NCI-H187 treated with DMSO at 0.1 percent for 48 hours (cell line): ENCODE measurements around the gene ZBTB7C.

ENCODE experiments used
- DNase-seq: peaks from one replicate; lab custom pipeline; 2025; lab: John Stamatoyannopoulos, UW

The ZBTB7C gene

DNA sequence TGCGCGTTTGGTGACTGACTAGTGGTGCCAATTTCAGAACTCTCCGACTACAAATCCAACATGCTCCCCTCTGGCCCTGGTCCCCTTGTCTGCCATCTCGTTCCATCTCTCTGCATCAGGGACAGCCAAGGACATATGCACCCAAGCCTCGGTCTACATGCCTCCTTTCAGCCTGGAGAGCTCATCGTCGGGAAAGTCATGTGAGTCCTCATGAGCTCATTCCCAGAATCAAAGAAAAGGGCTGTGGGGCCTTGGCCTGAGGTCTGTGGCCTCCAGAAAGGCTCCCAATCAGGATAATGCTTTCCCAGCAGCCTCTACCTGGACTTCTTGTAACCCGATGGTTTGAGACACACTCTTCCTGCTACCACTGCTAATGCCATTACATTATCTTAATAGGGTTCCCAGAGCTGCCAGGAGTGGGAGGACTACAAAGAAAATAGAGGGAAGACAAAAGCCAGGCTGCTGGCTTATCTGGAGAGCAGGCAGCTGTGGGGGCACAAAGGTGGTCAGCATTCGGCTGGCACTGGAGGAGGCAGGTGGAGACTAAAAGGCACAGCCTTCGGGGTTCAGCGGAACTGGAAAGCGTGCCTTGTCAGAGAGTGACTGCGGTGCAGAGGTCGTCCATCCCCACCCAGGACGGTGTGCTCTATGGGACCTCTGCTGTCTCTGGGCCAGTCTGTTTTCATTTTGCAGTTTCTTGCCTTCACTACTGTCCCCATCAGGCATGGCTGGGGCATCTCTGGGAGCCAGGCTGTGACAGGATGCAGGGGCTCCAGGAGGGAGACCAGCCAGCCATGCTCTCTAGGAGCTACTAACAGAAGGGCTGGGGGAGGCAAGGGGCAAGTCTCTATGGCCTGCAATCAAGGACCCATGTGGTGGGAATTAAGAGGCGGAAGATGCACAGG is 374.3 kb downstream of the ZBTB7C start:
- no peak for DNase-seq

DNA sequence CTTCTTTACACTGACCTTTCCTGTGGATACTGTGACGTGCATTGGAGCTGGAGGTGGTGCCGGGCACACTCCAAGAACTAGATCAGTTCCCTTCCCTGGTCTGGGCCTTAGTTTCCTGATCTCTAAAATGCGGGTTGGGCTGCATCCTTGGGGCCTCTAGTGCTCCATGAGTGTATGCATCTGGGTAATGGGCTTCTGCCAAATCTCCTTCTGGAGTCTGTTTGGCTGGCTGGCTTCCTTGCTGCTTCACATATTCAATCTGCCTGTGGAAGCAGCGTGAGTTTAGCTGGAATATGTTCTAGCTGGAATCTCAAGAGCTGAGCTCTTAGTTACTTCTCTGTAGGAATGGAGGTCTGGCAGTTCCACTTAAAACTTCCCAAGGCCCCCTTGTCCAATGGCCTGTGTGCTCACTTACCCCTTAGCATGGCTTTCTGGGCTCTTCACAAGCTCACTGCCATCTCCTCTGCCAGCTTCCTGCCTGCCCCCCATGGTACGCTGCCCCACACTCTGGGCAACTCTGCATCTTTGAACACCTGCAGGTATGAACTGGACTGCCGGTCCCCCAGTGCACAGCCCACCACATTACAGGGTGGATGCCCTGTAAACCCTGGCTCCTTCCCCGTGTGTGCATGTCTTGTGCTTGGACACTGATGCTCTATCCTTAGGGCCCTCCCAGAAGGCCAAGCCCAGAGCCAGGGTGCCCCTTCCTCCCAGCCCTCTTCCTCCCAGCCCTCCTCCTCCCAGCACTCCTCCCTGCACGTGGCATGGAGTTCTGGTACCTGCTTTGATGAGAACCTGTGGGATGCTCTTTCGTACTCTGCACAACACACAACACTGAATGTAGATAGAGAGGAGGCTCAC is 375.2 kb downstream of the ZBTB7C start:
- no peak for DNase-seq

DNA sequence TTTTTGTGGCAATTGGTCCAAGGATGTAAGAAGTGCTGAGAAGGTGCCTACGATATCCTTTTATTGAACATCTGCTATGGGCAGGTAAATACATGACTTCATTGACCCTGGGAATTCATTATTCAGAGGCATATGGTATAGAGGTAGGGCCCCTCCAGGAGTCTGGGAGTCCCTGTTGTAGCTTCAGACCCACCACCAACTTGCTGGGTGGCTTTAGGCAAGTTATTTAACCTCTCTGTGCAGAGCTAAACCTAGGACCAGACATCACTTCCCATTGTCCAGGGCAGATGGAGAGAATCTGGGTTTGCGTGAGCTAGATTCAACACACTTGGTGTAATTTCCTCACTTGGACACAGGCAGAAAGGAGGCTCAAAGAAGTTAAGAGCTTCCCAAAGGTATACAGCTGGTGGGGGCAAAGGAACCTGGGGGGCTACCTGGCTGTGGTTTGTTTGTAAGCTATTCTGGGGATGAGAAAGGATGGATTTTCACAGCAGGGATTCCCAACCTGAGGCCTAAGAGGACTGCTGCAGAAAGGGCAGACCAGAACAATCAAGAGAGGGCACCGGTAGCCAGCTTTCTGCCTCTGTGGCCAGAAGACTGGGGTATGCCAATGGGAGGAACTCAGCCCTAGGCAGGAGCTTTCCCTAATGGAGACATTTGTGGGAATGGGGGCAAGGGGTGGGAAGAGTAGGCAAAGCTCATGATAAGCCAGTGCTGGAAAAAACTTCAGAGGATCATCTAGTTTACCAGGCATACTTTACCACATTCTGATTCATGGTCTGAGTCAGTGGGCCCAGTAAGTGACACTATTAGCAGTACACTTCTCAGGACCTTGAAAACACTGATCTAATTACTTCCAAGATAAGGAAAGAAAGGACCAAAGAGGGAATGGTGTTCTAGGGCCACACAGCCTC is 376.1 kb downstream of the ZBTB7C start:
- no peak for DNase-seq

DNA sequence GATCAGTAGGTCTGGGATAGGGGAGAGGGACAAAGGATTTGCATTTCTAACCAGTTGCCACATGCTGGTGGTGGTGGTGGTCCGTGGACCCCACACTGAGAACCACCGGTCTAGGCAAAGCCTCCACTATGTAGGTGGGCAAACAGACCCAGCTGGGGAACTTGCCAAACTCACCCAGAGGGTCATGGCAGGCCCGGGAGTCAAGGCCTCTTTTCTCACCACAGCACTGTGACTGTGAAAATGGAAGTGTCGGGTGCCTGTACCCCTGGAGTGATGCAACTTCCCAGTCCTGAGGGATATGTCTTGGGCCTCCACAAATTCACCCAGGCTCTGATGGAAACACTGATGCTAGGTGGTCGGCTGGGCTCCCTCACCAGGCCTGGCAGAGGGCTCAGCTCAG is 377.5 kb downstream of the ZBTB7C start:
- DNase-seq, result no peak

DNA sequence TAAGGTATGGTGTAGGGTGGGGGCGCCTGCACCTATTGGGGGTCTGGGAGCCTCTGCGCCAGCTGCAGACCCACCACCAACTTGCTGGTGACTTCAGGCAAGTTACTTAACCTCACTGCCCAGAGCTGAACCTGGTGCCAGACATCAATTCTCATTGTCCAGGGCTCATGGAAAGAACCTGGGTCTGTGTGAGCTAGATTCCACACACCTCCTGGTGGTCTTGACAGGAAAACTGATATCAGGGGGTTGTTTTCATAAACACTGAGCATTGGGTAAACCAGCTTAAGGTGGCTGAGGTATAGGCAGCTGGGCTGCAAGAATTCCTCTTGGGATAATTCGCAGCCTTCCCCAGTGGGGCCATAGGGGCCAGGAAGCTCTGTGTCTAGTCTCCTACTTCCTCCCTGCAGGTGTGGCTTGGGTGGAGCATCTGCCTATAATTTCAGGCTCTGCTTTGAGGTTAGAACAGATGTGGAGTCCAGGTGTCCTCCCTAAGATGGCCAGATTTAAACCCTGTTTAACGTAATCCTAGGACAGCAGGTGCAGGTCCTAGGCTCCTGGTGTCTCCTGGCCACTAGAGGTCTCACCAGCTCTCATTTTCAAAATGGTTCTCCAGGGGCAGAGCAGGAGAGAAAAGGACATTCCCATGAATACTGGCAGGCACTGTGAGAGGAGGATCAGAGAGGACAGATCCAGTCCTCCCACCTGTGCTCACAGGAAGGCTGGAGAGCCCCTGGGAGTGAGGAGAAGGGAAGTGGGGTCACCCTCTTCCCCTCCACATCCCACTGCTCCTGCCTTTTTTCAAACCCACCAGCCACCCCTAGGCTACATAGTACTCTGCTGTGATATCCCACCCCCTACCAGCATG is 378.3 kb downstream of the ZBTB7C start:
- DNase-seq, result peak; percentile 38

DNA sequence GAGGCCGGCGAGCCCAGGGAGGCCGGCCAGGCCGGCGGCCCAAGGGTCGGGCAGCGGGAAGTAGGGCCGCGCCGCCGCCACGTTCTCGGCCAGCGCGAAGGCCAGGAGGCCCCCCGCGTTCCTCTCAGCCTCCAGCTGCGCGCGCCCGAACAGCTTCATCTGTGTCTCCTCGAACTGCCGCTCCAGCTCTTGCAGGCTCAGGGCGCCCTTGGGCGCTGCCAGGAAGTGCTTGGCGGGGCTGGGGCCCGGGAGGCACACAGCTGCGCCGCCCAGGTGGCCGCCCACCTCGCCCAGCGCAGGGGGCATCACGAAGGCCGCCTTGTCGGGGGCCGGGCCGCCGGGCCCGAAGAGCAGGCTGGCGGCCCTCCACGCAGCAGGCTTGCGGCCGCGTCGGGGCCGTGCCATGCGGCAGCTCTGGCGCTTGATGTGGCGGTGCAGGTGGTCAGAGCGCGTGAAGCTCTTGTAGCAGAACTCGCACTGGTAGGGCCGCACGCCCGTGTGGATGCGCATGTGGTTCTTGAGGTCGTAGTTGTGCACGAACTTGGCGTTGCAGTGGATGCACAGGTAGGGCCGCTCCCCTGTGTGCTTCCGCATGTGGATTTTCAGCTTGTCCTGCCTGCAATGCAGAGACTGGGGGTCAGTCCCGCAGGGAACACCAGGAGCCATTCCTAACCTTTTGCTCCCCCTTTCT is 379.7 kb downstream of the ZBTB7C start:
- DNase-seq, result no peak

DNA sequence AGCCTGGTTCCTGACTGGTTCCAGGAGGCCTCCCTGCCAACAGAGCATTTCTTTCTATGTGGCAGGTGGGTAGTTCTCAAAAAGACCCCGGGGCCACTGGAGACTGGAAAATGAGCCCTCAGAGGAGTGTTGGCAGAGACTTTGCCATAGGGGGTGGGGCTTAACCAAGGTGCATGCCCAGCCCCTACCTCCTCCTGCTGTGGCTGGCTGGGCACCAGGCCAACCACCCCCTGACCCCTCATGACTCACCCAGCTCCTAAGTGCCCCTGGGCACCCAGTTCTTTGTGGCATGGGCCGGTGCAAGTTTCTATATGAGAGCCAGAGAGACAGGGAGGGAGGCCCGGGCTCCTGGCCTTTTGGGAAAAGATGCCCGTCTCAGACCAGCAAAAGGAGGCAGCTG is 380.5 kb downstream of the ZBTB7C start:
- DNase-seq, result no peak

DNA sequence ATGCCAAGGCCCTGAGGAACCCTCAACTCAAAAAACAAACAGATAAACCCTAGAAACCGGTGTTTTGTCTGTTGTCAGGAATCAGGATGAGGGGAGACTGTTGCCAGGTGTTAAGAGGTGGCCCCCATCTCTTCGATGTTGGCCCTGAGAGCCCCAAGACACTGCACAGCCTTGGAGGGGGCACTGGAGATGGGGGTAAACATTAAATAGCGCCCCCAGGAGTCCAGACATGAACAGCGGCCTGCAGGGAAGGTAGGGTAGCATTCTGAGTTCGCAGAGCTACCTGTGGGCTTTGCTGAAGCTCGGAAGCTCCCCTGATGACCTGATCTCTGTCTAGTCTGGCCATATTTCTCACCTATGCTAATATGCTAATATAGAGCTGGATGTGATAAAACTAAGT is 381.1 kb downstream of the ZBTB7C start:
- DNase-seq, result no peak

DNA sequence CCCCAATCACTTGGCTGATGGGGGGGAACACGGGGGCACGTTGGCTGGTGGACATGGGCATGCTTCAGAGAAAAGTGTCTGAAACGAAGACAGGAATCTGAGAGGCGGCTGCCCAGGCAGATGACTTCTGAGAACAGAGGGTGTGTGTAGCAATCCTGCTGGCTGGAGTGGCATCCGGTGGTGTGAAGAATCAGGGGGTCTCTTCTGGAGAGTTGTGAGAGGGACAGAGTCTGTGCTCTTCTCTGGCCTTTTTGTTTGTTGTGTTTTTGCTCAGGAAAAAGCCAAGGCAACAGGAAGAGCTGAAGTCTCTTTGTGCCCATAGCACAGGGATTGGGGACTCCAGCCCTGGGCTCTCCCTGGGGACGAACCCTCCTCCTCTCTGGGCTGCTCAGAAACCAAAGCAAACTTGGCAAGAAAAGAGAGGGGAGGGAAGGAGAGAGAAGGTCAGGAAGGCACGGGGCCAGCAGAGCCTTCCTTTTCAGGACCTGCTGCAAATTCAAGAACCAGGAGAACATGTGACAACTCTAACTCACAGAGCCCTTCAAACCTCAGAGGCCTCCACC is 381.7 kb downstream of the ZBTB7C start:
- no peak for DNase-seq

DNA sequence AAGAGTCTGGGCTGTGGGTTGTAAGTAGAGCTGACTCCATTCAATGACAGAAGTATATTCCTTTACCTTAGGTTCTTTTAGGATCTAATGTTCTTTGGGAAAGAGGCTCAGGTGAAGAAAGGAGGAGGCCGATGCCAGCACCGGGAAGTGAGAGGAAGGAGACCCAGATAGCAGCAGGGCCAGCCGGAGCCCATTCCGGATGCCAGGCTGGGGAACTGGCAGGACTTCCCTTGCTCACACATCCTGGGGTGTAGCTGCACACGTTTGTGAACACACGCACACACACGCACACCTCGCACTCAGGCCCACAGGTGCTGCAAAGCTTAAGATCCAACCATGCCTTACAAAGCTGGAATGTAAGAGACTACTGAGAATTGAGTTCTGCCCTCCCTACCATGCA is 383.0 kb downstream of the ZBTB7C start:
- DNase-seq, result no peak

DNA sequence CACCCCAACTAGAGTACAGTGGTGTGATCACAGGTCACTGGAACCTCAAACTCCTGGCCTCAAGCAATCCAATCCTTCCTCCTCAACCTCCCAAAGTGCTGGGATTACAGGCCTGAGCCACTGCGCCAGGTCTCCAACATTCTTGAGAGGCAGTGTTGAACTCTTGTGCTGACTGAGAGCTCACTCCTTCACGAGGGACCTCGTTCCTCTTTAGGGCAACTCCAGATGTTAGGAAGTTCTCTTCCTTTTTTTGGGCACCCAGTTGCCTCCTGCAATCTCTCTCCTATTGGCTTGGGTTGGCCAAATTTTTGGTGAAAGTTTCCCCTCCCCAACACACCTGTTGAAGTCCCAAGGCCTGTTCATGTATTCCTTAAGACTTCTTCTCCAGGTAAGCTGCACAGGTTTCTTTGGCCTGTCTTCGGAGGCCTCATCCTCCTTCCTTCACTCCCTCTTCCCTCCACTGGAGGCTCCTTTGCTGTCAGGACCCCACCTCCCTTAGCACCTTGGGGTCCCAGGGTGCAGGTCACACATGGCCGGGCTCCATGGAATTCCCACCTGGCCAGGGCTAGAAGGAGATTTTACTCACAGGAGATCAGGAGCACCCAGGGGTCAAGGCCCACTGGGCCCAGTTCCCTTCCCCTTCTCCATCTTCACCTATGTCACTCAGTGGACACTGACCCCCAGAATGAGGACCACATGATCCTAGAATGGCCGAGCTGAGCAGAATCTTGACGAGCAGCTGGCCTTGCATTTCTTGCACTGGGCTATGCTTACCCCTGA is 384.1 kb downstream of the ZBTB7C start:
- no peak for DNase-seq

DNA sequence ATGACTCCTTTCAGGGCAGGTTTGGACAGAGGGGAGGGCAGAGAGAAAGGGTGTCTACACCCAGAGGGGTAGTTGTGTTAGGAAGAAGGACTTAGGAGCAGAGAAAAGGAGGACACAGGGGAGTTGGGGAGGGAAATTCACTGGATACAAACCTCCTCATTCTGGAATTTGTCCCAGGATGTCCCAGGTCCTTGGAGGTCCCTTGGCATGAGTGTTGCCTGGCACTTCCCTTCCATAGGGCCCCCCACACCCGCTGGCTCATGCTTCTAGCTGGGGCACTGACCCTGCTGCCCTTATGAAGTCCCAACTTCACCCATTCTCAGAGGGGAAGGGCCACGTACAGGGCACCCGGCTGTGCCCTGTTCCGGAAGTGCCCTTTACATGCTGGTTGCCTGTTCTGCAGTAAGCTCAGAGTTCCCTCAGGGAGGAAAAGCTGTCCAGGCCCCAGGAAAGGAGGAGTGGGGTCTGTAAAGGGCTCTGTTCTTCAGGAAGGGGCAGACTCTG is 385.1 kb downstream of the ZBTB7C start:
- DNase-seq, result no peak

DNA sequence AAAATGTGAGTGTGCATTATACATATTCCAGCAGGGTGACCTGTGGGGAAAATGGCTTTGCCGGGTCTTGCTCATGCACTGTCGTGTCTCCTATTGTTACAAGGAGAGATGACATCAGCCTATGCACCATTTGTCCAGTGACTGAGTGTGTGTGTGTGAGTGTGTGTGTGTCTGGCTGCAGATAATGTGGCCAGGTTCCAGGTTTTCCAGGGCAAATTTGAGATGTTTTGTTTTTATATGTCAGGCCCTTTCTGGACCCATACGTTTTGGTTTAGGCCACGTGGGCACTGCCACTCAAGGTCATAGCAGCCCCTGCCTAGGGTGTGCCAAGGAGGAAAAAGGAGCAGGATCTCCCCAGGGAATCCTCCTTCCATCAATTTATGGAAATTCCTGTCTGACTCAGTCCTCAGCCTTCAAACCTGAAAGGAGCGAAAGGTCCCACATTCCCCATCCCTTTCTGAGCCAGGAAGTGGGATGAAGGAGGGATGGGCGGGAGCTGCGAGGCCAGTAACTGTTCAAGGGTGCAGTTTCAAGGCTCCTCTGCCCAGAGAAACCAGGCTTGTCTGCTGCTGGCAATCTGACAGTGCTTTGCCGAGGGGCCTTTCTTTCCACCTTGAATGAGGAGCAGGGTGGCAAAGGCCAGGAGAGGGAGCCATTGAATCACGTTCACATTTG is 385.7 kb downstream of the ZBTB7C start:
- DNase-seq, result peak; percentile 26

DNA sequence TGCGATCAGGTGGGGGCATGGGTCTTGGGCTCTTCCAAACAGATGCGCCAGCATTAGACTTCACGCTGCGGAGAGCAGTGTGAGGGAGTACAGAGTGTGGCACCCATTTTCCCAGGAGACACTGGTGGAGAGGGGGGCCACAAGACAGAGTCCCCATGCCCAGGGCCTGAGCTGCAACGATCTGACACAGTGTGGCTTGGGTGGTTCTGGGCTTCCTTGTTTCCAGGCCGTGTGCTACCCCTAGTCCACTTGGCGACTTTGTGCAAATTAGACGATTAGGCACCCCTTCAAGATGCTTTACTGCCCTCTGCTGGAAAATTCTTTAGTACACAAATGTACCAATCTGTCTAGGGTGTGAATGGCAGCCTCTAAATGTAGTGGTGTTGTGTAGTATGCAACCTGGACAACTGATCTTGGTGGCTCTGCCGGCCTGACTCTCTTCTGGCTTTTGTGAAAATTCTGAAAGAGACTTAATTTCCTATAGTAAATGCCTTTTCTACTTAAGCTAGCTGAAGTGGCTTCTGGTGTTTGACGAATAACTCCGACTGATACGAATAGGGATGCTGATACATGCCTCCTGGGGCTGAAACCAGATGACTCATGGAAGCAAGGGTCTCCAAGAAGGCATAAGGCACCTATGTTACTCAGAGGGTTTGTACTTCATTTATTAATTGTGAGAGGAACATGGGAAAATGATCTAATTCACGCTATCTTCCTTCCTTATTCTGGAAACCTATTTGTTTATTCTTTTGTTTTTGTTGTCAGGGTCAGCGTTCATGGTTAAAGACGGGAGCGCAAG is 386.5 kb downstream of the ZBTB7C start:
- DNase-seq, result peak; percentile 50

DNA sequence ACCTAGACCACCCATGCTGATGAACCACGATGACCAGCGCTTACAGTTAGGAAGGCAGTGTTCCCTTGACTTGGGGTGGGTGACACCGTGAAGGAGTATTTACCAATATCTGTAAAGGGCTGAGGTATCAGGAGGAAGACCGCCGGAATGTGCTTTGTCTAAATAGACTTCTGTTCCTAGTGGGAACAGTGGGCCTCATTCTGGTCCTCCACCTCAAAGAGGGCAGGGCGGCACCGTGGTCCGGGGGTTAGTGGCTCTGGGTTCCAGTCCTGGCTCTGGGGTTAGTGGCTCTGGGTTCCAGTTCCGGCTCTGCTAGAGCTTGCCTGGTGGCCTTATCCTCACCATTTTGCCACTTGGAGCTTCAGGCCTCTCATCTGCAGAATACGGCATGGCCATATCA is 387.2 kb downstream of the ZBTB7C start:
- no peak for DNase-seq

DNA sequence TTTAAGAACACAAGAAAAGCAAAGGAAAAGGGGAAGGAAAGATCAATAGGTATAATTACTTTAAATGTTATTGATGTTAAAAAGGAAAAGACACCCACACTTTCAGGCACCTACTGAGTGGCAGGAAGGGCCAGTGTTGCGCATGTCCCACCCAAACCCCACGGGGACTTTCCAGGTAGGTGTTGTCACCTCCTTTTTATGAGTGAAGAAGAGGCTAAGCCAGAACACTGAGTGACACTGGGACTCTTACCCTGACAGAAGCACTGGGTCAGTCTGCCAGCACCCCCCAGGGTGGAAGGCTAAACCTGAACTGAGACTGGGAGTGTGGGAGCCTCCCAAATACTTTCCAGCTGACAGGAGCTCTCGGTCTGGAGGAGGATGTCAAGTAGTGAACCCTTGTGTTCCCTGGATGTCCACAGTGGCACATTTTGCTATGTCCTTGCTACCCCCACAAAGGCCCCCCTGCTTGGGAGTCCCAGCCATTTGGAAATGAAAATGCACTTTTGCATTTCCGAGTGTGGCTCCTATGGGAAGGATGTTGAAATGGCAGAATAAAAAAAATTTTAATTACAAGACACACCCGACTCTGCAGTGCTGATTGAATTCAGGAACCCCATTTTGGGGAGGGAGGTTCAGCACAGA is 387.8 kb downstream of the ZBTB7C start:
- DNase-seq, result no peak
